NCI-H2029 (cell line): ENCODE results near the gene CSMD2.
A peak's percentile ranks its signal among the peaks of the same experiment; 100 is the strongest.

Experiments
- DNase-seq: peaks from one replicate; lab custom pipeline; 2025; lab: John Stamatoyannopoulos, UW

The CSMD2 gene

GRCh38 chr1:33997127-33998036 is 167.6 kb downstream of the CSMD2 start:
- DNase-seq, result no peak

GRCh38 chr1:33996281-33996680 is 168.7 kb downstream of the CSMD2 start:
- DNase-seq, result no peak

- DNase-seq, result no peak
These were observed 171.7 kb downstream of the CSMD2 start for GRCh38 chr1:33993301-33993700.

- no peak for DNase-seq
These were observed 174.7 kb downstream of the CSMD2 start for GRCh38 chr1:33990281-33990680.

- no peak for DNase-seq
These were observed 176.9 kb downstream of the CSMD2 start for GRCh38 chr1:33988161-33988560.

- no peak for DNase-seq
These were observed 178.5 kb downstream of the CSMD2 start for GRCh38 chr1:33986390-33987095.

- DNase-seq, result no peak
These were observed 179.4 kb downstream of the CSMD2 start for GRCh38 chr1:33985656-33986055.

- DNase-seq, result no peak
These were observed 180.0 kb downstream of the CSMD2 start for GRCh38 chr1:33984906-33985565.

GRCh38 chr1:33982419-33982818 is 182.6 kb downstream of the CSMD2 start:
- no peak for DNase-seq

GRCh38 chr1:33979341-33979740 is 185.7 kb downstream of the CSMD2 start:
- no peak for DNase-seq

GRCh38 chr1:33975961-33976360 is 189.1 kb downstream of the CSMD2 start:
- no peak for DNase-seq

GRCh38 chr1:33973799-33974545 is 191.1 kb downstream of the CSMD2 start:
- DNase-seq, result peak; percentile 46

GRCh38 chr1:33972676-33973395 is 192.2 kb downstream of the CSMD2 start:
- peak; percentile 61 for DNase-seq

GRCh38 chr1:33971913-33972312 is 193.1 kb downstream of the CSMD2 start:
- DNase-seq, result no peak

- no peak for DNase-seq
These were observed 193.9 kb downstream of the CSMD2 start for GRCh38 chr1:33971018-33971710.

- no peak for DNase-seq
These were observed 194.7 kb downstream of the CSMD2 start for GRCh38 chr1:33970148-33970825.

- no peak for DNase-seq
These were observed 198.5 kb downstream of the CSMD2 start for GRCh38 chr1:33966346-33967141.

GRCh38 chr1:33965086-33965485 is 199.9 kb downstream of the CSMD2 start:
- no peak for DNase-seq

- no peak for DNase-seq
These were observed 203.0 kb downstream of the CSMD2 start for GRCh38 chr1:33962061-33962460.
